ENCODE results near the gene GDF2.

DNA sequence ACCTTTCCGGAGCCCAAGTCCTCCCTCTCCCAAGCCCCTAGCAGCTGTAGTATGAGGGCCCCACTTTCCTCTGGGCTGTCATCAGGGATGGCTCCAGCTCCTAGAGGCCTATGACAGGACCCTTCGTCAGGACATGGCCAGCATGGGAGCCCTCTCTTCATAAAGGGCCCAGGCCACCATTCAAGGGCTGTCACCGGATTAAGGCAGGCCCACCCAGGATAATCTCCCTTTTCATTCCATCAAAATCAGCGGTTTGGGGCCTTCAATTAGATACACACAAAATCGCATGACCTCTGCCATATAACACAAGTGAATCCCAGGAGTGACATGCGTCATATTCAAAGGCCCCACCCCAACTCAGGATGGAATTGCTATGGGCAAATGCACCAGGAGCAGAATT is 34.4 kb upstream of the GDF2 start:
- TF ChIP-seq, protein P1, sequence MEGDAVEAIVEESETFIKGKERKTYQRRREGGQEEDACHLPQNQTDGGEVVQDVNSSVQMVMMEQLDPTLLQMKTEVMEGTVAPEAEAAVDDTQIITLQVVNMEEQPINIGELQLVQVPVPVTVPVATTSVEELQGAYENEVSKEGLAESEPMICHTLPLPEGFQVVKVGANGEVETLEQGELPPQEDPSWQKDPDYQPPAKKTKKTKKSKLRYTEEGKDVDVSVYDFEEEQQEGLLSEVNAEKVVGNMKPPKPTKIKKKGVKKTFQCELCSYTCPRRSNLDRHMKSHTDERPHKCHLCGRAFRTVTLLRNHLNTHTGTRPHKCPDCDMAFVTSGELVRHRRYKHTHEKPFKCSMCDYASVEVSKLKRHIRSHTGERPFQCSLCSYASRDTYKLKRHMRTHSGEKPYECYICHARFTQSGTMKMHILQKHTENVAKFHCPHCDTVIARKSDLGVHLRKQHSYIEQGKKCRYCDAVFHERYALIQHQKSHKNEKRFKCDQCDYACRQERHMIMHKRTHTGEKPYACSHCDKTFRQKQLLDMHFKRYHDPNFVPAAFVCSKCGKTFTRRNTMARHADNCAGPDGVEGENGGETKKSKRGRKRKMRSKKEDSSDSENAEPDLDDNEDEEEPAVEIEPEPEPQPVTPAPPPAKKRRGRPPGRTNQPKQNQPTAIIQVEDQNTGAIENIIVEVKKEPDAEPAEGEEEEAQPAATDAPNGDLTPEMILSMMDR (IDR thresholded peaks at IDR 0.05), result no peak
- no peak for TF ChIP-seq POLR2A (IDR thresholded peaks at IDR 0.05)
- no peak for TF ChIP-seq EP300 (IDR thresholded peaks at IDR 0.05)

Measured in tibial nerve (tissue), 4 donors.